Loucy (cell line): ENCODE measurements around the gene LCE1F.

Source experiments
- H2AFZ ChIP-seq: fragments of 200-600 bp; sonication (generic); 2 replicates; pipeline ENCODE4 v1.6.0; 2016; ENCODE audit warnings: antibody characterized with exemption, mild to moderate bottlenecking, low read length, moderate library complexity
- H3F3A ChIP-seq: fragments of 200-600 bp; 2 replicates; pipeline ENCODE4 v1.6.0; 2016; ENCODE audit warnings: antibody characterized with exemption, low read depth, mild to moderate bottlenecking
- H3K27me3 ChIP-seq: fragments of 200-600 bp; sonication (generic); 2 replicates; pipeline ENCODE4 v1.6.1; 2014; ENCODE audit warnings: low read length, mild to moderate bottlenecking; ENCODE audit not compliant: insufficient read depth, poor library complexity, severe bottlenecking
- H3K36me3 ChIP-seq: fragments of 200-600 bp; sonication (generic); 2 replicates; pipeline ENCODE4 v1.6.1; 2016; ENCODE audit warnings: low read length; ENCODE audit not compliant: insufficient read depth
- H3K4me1 ChIP-seq: fragments of 200-600 bp; sonication (generic); 2 replicates; pipeline ENCODE4 v1.5.1; 2014; ENCODE audit warnings: low read length, mild to moderate bottlenecking; ENCODE audit not compliant: insufficient read depth, poor library complexity, severe bottlenecking
- H3K4me2 ChIP-seq: fragments of 200-600 bp; sonication (generic); 2 replicates; pipeline ENCODE4 v1.6.0; 2014; ENCODE audit warnings: antibody characterized with exemption, low read length, low read depth, mild to moderate bottlenecking; ENCODE audit not compliant: poor library complexity, severe bottlenecking
- H3K4me3 ChIP-seq: fragments of 200-600 bp; sonication (generic); 2 replicates; pipeline ENCODE4 v1.5.1; 2014; ENCODE audit warnings: low read length, mild to moderate bottlenecking, mixed read lengths; ENCODE audit not compliant: poor library complexity, severe bottlenecking
- H3K79me2 ChIP-seq: fragments of 200-600 bp; sonication (generic); 2 replicates; pipeline ENCODE4 v1.6.1; 2014; ENCODE audit warnings: low read length; ENCODE audit not compliant: insufficient read depth
- H3K9ac ChIP-seq: fragments of 200-600 bp; sonication (generic); 2 replicates; pipeline ENCODE4 v1.6.0; 2014; ENCODE audit warnings: mild to moderate bottlenecking, low read depth, low read length, moderate library complexity; ENCODE audit not compliant: poor library complexity, severe bottlenecking
- H3K9me2 ChIP-seq: fragments of 200-600 bp; sonication (generic); replicated peaks from 2 replicates; pipeline ENCODE4 v1.6.1; 2016; ENCODE audit warnings: low read depth, low read length, mixed read lengths
- H3K9me3 ChIP-seq: fragments of 200-600 bp; sonication (generic); 2 replicates; pipeline ENCODE4 v1.6.1; 2014; ENCODE audit warnings: mild to moderate bottlenecking, antibody characterized with exemption, low read length, low read depth; ENCODE audit not compliant: insufficient read depth
- H4K20me1 ChIP-seq: fragments of 200-600 bp; sonication (generic); 2 replicates; pipeline ENCODE4 v1.6.0; 2014; ENCODE audit warnings: antibody characterized with exemption, low read length, mild to moderate bottlenecking; ENCODE audit not compliant: insufficient read depth, poor library complexity, severe bottlenecking
- EZH2phosphoT487 ChIP-seq: fragments of 200-600 bp; IDR thresholded peaks from 2 replicates; pipeline ENCODE4 v1.6.1; 2018; ENCODE audit warnings: antibody characterized with exemption, mild to moderate bottlenecking, moderate library complexity, borderline replicate concordance
- TF ChIP-seq, protein P1 (sequence below): fragments of 200-600 bp; sonication (generic); conservative IDR thresholded peaks from 2 replicates; pipeline ENCODE4 v1.5.1; 2014; ENCODE audit warnings: mild to moderate bottlenecking, antibody characterized with exemption, low read length

Gene LCE1F

GRCh38 chr1:152757747-152758146, 17.2 kb upstream of the LCE1F start, which contains the start of gene KPRP:
Gene KPRP (plus strand): TSS chr1:152758025. CDS start chr1:152759589, 1,564 bp downstream.
- Histone ChIP-seq H3K4me2 (no peak within 1 kb of the TSS), H3K79me2 (no peaks in the 10 kb centered on the region), H2AFZ (no peak within 1 kb of the TSS), H3K9ac (no peak within 1 kb of the TSS), H3K4me3 (no peak within 1 kb of the TSS), H3K9me3 (no peaks in the 10 kb centered on the region), H3F3A (no peaks in the 10 kb centered on the region), H4K20me1 (no peaks in the 10 kb centered on the region), H3K36me3 (no peaks in the 10 kb centered on the region), H3K9me2 (no peaks in the 10 kb centered on the region), H3K4me1 (no peaks in the 10 kb centered on the region), H3K27me3 (no peaks in the 10 kb centered on the region)
- no peak for TF ChIP-seq EZH2phosphoT487
- TF ChIP-seq, protein P1, sequence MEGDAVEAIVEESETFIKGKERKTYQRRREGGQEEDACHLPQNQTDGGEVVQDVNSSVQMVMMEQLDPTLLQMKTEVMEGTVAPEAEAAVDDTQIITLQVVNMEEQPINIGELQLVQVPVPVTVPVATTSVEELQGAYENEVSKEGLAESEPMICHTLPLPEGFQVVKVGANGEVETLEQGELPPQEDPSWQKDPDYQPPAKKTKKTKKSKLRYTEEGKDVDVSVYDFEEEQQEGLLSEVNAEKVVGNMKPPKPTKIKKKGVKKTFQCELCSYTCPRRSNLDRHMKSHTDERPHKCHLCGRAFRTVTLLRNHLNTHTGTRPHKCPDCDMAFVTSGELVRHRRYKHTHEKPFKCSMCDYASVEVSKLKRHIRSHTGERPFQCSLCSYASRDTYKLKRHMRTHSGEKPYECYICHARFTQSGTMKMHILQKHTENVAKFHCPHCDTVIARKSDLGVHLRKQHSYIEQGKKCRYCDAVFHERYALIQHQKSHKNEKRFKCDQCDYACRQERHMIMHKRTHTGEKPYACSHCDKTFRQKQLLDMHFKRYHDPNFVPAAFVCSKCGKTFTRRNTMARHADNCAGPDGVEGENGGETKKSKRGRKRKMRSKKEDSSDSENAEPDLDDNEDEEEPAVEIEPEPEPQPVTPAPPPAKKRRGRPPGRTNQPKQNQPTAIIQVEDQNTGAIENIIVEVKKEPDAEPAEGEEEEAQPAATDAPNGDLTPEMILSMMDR: no peak

DNA sequence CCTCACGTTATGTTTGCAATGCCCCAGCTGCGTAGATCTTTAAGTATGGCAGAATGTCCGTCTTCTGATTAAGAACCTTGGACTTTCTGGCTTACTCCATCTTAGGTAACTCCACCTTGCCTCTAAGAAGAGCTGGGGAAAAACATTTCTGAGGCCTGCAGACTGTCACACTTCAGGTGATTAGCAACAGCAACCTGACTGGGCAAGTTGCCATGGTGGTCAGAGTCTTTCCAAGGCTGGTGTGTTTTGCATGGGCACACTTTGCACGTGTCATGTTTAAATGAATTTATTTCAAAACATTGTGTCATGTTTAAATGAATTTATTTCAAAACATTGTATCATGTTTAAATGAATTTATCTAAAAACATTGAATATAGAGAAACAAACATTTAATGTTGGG, 16.3 kb upstream of the LCE1F start:
- Histone ChIP-seq H4K20me1 (no peaks in the 10 kb centered on the region), H2AFZ (no peak overlapping the region), H3K4me1 (no peaks in the 10 kb centered on the region), H3K79me2 (no peaks in the 10 kb centered on the region), H3K4me2 (no peak overlapping the region), H3K9ac (no peak overlapping the region), H3K4me3 (no peak overlapping the region), H3K27me3 (no peaks in the 10 kb centered on the region), H3K36me3 (no peaks in the 10 kb centered on the region), H3K9me2 (no peaks in the 10 kb centered on the region), H3F3A (no peaks in the 10 kb centered on the region), H3K9me3 (no peaks in the 10 kb centered on the region)
- TF ChIP-seq EZH2phosphoT487: no peak
- TF ChIP-seq, protein P1: no peak

DNA sequence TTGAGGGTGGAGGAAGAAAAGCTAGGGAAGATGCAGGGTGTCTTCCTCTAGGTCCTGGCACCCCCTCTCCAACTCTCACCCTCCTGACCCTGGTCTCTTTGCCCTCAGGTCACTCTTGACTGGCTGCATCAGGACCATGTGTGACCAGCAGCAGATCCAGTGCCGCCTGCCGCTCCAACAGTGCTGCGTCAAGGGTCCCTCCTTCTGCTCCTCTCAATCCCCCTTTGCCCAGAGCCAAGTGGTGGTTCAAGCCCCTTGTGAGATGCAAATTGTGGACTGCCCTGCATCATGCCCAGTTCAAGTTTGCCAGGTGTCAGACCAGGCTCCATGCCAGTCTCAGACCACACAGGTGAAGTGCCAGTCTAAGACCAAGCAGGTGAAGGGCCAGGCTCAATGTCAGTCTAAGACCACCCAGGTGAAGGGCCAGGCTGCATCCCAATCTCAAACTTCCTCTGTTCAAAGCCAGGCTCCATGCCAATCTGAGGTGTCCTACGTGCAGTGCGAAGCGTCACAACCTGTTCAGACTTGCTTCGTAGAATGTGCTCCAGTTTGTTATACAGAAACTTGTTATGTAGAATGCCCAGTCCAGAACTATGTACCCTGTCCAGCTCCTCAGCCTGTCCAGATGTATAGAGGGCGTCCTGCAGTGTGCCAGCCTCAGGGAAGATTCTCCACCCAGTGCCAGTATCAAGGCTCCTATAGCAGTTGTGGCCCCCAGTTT, 15.3 kb upstream of the LCE1F start:
- H3K79me2 ChIP-seq: no peaks in the 10 kb centered on the region
- H3K9me2 ChIP-seq: no peaks in the 10 kb centered on the region
- no peak overlapping the region for H2AFZ ChIP-seq
- no peaks in the 10 kb centered on the region for H3K27me3 ChIP-seq
- H3K4me1 ChIP-seq: no peaks in the 10 kb centered on the region
- H4K20me1 ChIP-seq: no peaks in the 10 kb centered on the region
- H3K36me3 ChIP-seq: no peaks in the 10 kb centered on the region
- H3K4me3 ChIP-seq: no peak overlapping the region
- H3K4me2 ChIP-seq: no peak overlapping the region
- no peaks in the 10 kb centered on the region for H3K9me3 ChIP-seq
- H3F3A ChIP-seq: no peaks in the 10 kb centered on the region
- TF ChIP-seq, protein P1: no peak
- TF ChIP-seq EZH2phosphoT487: no peak
- H3K9ac ChIP-seq: no peak overlapping the region
